AML-193 (cell line): ENCODE results near the gene IGDCC3.

Experiments
- DNase-seq, 2 experiments: peaks; one replicate each; lab custom pipeline; 2025; lab: John Stamatoyannopoulos, UW

Gene IGDCC3

DNA sequence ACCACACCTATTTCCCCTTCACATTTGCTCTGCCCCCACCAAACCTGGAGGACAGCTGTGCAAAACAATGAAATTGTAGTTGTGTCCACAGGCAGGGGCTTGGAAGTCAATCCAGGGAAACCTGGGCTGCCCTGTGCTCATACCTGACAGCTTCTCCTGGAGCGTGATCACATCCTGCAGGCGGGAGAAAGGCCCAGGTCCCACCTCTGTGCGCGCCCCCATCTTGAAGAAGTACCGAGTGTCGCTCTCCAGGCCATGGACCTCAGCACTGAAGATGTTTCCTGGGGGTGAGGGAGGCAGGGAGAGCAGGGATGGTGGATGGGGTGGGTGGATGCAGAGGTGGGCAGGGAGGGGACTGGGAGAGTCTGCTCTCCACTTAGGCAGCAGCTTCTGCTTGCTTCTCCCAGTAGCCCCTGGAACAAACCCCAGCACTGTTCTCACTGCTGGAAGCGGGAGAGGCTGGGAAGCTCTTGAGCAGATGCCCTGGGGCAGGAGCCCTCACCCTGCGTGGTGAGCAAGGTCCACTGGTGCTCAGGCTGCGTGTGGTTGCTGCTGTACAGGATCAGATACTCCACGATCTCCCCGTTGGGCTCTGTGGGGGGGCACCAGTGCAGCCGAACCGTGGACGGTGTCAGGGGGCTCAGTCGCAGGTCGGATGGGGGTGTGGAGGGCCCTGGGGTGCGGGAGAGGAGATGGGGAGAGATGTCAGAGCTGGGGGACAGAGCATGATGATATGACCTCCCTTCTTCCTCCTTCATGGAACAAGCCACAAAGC lies 10.7 kb upstream of the IGDCC3 start:
- DNase-seq = no peak

DNA sequence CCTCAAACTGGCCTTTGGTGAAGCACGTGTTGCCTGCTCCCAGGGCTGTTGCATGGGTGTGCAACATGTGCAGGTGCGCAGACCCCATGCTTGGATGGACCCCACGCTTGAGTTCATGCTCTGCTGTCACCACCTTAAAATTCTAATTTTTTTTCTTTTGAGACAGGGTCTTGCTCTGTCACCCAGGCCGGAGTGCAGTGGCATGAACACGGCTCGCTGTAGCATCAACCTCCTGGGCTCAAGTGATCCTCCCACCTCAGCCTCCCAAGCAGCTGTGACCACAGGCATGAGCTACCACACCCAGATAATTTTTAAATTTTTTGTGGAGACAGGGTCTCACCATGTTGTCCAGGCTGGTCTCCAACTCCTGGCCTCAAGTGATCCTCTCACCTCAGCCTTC lies 9.1 kb upstream of the IGDCC3 start:
- no peak for DNase-seq

DNA sequence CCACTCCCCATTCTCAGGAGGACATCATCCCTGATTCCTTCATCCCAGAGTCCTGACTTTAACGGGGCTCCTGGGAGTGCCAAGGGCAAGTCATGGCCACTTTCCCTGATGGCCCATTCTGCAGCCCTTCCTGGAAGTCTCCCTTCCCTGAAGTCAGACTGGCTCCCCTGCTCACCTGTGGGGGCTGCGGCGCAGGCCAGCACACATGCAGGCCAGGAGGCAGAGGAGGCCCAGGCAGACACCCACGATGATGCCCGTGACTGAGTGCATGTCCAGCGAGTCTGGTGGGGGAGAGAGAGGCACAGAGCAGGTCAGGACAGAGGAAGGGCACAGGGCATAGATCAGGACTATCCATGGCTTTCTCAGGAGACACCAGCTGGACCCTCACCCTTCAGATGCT lies 8.6 kb upstream of the IGDCC3 start:
- DNase-seq = no peak

DNA sequence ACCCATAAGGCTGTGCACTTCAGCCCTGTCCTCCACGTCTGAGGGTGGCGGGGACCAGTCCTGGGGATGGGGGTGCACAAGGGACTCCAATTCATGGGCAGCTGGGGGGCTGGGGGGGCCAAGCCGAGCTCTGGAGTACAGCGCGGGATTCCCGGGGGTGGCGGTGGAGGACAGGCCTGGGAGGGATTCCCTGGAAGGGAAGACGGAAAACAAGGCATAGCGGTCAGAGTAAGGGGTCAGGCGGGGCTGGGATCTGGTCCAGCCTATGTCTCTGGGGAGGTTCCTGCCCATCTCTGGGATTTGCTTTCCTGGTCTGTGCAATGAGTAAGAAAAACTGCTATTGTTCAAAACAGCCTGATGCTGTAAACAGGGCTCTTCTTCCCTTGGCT lies 8.1 kb upstream of the IGDCC3 start:
- no peak for DNase-seq

DNA sequence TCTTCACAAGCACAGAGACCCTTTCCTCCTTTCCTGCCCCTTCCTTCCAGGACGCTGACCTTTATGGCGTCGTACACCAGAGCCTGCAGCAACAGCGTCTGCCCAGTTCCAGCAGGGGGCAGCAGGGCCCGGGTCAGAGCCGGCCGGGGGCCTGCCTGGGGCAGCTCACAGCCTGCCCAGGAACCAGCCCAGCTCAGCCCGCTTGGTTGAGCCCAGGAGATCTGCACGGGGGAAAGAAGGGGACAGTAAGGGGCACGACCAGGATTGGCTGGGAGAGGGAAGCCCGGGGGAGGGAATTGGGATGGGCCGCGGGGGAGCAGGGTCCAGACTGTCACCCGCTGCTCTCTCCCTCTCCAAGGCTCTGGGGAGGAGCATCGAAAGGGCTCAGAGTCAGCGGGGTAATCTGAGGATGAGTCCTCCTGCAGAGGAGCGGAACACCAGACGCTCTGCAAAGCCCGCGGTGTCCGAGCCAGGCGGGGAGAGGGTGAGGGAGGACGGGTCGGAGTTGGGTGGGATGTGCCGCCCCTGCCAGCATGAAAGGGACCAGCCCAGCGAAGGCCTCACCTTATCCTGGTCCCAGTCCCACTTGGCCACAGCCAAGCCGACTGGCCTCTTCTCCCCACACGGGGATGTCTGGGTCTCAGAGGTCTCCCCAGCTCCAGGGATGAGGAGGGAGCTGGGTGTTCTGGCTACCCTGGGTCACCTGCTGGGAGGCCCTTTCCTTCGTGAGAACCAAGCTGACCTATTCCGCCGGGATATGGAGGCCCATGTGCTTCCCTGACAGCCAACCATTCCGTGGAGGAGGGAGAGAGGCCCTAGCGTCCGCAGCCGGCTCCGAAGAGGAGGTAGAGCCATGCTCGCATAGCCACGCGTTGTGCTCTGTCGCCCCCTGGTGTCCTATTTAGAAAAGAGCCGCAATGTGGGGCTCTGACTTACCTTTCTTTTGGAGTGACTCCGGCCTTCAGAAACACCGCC lies 7.4 kb upstream of the IGDCC3 start:
- DNase-seq = peak; percentile 60 to 63

DNA sequence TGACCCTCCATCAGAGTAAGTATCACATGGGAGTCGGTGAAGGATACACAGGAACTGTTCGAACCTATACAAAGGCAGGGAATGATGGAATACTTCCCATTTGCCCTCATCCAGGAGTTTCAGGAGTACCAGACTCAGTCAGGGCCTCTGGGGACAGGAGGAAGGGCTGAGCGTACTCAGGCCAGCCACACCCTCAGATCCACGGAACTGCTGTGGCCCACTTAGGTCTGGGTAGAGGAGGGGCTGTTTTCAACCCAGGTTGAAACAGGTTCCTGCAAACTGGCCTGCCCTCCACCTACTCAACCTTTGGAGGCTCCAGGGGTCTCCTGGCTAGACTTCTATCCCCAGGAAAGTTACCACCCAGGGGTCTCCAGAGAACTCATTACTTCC lies 6.7 kb upstream of the IGDCC3 start:
- DNase-seq = no peak

DNA sequence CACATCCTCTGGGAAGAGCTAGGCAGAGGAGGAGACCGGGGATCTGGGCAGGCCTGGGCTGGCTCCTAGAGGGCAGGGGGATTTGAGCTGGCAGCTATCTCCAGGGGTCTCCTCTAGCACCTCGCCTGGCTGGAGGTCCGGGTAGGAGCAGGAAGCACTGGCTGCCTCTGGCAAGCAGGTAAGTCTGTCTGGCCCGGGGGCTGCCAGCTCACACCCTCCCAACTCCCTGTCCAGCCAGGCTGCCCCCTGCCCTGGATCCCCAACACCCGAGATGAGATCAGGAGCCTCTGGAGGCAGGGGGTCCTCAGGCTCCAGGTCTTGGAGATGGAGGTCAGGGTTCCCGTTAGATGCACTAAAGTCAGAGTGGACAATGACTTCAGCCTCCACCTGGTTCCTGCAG lies 6.2 kb upstream of the IGDCC3 start:
- no peak for DNase-seq

DNA sequence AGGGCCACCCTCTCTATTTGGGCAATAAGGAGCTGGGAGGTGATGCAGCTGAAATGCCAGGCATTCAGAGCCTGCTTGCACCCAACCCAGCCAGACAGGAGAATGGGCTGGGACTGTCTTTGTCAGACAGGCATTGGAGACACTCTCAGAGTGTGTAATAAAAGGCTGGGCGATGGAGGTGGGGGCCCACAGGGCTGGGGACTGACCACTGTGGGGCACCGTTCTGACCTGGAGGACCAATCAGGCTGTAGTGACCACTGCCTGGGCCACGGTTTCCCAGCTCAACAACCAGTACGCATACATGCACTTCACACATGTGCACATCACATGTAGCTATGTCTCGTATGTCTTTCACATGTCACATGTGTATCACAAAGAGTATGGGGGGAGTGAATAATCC lies 5.7 kb upstream of the IGDCC3 start:
- no peak for DNase-seq

DNA sequence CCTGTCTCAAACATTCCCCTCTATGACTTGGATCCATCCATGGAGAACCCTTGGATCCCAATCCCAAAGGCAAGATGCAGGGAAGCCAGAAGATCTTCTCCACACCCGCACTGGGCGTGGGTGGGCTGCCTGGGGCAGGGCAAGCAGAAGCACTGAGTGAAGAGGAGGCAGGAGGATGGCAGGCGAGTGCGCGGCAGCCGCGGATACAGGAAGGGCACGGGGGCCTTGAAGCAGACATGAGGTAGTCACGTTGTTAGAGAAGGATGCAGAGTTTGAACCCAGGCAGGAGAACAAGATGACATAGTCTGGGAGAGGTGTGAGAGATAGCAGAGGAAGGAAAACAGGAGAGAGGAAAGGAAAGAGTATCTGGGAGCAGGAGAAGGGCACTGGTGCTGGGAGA lies 5.1 kb upstream of the IGDCC3 start:
- no peak for DNase-seq

DNA sequence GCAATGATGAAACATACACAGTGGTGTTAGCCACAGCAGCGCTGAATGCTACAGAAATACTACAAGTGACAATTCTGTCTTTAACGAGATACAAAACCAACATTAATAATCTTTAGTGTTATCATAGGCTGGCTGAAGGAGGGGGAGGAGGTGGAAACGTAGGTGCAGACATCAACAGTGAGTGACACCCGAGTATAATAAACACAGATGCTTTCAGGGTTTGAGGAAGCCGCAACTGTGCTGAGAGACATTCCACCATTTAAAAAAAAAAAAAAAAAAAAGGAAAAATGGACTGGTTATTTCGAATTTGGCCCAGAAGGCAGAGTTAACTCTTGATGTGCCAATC lies 4.3 kb upstream of the IGDCC3 start:
- no peak for DNase-seq

DNA sequence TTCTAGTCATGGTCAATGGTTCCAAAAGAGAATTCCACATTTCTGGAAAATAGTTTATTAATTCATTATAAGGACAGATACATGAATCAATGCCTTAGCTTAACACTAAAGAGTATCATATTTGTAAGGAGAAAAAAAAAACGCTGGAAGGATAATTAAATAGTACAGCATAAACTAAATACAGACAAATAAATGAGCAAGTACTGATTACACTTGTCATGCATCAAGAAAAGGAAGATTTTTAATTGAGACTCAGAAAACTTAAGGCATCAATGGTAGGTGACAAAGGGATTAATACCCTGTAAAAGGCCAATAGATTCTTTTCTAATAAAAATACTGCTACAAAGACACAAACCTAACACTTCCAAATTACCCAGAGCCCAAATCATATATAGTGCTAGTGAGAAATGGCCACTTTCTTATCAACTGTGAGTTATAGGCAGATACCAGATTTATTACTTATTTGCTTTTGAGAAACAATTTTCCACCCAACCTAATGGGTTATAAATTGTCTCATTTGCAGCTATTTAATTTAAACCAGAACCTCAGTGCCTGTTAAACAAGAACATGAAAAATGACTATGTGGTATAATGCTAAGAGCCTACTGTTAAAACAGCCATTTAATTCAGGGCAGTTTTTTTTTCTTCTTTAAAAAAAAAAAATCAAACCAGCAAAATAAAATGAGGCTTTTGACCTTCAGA lies 3.8 kb upstream of the IGDCC3 start:
- DNase-seq = no peak

DNA sequence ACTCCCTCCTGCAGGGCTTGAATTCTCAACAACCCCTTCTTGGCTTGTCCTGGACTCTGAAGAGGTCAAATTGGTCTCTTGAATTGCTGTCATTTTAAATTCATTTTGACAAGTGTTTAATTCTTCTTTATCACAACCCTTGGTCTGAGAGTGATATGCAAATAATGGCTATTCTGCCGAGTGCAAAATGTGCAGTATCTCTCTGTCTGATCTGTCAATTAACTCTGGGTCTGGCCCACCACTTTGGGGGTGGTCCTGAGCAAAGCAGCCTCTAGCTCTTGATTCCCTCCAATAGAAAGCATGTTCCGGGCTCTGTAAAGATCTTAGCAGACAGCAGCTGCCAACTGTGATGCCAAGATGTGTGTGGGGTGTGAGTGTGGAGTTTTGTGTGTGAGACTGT lies 2.2 kb upstream of the IGDCC3 start:
- no peak for DNase-seq

DNA sequence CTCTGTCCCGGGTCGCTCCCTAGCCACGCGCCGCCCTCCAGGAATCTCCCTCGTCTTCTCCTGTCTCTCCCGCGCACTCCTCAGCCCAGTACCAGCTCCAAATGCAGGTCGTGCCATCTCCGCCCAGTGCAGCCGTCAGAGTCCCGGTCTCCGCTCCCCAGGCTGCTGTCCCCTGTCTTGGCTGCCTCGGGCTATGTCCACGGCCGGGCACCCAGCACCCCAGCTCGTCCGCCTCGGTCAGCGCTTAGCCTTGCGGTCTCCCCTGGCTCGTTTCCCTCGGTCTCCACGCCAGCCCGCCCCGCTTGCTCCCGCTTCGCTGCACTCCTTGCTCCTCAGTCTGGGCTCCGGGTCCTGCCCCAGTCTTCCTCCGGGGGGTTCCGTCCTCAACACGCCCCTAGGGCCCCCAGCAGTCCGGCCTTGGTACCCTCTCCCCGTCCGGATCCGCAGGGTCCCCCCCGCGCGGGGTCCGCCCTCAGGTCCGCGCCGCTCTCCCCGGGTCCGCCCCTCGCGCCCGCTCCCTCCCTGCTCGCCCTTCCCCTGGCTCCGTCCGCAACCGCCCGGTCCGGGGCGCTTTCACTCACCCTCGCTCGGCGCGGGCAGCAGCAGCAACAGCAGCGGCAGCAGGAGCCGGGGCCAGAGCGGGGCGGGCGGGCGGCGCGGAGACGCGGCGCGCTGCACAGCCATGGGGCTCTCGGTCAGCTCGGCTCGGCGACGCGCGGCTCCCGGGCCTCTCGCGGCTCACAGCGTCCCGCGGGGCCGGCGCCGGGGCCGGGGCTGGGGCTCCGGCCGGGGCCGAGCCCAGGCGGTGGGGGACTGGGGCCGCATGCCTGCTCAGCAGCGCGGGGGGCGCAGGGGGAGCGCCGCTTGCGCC lies 462 bp downstream of the IGDCC3 start:
- no peak for DNase-seq

DNA sequence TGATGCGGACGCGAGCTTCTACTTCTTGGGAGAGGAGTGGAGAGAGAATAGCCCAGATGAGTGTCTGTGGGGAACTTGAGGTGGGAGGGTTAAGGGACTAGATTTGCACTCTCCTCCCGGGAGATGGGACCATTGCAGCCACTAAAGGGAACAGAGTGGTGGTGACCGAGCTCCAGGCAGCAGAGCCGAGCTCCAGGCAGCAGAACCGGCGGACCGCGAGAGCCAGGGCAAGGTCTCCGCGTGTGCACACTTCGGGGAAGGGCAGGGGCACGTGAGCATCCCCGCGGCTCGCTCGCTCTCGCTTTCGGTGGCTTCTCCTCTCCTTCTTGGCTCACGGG lies 1.1 kb downstream of the IGDCC3 start:
- DNase-seq = no peak

DNA sequence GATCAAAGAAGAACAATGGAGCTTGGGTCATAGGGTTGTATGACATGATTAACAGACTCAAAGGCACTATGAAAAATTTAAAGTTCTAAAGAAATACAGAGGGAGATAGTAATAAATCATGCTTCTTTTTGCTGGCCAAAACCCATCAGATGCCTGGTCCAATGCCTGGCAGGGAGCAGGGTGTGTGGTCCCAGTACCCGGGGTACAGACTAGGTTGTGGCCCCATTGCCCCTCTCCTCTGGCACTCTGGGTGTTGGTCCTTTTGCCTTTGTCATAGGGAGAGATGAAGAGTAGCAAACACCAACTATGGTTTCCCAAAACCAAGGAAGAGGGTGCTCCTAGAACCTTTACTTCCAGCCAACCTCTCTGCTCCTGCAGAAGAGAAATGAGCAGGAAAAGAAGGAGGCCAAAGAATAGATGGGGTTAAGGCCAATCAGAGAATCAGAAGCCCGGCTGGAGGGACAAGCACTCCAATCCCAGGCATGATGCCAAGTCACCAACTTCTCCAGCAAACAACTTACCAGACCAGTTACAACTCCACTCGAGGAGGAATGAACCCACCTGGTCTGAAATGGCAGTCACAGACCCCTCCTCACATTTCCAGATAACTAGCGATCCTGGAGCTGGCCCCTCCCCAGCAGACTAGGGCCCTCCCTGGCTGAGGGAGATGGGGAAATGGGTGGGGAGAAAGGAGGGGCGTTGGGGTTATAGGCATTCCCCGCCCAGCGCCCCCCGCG lies 1.8 kb downstream of the IGDCC3 start:
- no peak for DNase-seq

DNA sequence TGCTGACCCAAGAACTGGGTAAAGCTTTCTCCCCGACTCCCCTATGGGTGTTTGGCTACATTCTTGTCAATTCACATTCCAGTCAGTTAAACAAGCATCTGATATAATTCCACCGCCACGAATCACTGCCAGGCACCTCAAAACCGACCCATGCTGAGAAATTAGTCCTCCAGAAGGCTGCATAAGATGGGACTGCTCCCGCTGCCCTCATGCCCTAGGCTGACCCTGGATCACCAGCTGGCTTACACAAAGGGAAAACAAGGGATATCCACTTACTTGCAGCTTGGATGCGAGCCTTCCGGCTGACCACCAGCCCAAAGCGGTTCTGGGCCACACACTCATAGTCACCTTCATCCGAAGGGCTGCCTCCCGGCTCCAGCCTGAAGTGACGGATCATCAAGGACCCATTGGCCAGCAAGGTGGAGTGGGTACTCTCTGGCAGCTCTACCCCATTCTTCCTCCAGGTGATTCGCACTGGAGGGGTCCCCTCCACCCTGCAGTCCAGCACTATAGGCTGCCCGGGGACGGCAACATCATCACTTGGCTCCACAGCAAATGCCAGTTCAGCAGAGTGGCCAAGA lies 2.9 kb downstream of the IGDCC3 start:
- no peak for DNase-seq

DNA sequence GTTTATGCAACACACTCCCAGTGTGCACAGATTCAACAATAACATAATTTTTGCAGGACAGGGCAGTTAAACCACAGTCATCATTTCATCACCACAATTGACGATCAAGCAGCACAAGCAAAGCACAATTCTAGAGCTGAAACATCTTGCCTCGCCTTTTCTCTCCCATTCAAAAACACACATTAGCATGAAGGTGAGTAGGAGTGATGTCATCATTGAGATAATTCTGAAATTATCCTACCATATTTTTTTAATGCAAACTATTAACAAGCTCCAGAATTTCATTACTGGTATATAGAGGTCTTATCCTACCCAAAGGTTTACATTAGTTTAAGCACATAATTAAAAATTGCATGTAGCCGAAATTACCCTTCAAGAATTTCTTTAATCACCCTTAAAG lies 3.5 kb downstream of the IGDCC3 start:
- DNase-seq = no peak

DNA sequence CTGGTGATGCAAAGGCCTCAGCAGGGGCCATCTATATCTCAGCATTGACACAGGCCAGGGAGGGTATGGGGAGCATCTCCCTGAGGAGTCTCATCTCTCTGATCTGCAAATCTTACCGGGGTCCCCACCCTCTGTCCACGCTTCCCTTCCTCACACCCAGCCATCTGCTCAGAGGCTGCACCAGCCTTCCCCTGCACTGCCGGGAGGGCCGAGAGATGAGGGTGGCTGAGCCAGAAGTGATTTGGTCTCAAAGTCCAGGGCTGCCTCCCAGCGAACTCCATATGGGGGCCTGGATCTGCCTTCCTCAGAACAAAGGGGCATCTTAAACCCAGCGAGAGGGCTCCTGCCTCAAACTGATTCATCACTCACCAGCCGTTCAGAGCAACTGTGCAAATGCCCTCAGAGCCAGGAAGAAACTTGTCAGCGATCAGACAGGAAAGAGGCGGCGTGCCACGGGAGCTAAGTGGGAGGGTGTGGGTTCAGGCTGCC lies 4.6 kb downstream of the IGDCC3 start:
- no peak for DNase-seq

DNA sequence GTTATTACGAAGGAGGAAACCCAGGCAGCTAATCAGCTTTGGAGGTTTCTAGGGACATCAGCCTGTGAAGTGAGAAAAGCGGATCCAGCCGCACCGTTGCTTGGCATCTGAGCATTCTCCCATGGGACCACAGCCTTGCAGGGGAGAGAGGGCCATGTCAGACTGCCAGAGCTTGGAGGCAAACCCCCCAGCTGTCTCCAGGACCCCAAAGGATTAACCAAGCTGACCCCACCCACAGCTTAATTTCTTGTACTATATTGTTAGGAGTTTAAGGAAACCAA lies 5.1 kb downstream of the IGDCC3 start:
- DNase-seq = no peak

DNA sequence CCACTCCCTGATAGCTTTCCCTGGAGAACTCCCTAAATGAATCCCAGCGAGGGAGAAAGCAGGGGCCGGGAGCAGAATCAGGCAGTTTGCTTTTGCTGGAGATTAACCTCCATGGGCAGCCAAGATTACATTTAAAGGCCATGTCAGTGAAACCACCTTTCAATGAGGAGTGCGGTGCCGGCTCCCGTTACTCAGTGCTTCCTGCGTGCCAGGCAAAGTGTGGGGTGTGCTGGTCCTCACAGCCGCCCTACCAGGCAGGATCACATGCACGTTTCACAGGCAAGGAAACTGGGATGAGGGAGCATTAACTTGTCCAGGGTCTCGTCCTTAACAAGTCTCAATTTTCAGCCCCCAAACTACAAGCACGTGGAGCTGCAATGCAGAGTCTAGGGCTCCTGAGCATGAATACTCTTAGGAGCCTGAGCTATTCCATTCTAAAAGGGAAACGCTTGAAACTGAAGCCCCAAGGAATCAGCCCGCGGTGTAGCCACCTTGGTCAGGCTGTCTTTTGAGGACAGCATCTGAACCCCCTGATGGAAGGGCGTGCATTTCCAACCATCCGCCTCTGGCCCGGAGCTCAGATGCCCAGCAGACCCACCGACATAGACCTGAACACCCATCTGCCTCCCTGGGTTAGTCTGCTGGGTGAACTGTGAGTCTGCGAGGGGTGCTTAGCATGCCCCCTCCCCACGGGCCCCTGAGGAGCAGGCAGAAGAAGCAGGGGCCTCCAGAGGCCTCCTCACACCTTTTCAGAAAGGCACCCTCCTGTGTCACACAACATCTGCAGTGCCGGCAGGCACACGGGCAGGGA lies 5.6 kb downstream of the IGDCC3 start:
- no peak for DNase-seq
